SK-N-SH (cell line): ENCODE results near the gene ESD. TPM values are rescaled to one million over a fixed set of nuclear protein-coding genes. Genes with fewer than 3 reads are reported as not detected.
A peak's percentile ranks its signal among the peaks of the same experiment; 100 is the strongest.

Source experiments
- CTCF ChIA-PET: fragments of 300-600, 350-600 bp; formaldehyde crosslinking; extraction: SDS; loops from one replicate; lab custom pipeline; 2021; lab: Yijun Ruan, JAX
- POLR2A ChIA-PET: fragments of 350-600 bp; sonication (Branson Sonifier 250); formaldehyde crosslinking; extraction: SDS; loops from one replicate; lab custom pipeline; 2020; ENCODE audit warnings: antibody characterized with exemption, inconsistent platforms; lab: Yijun Ruan, JAX
- DNase-seq: peaks from one replicate; pipeline ENCODE4 v3.0.0; 2012
- H2AFZ ChIP-seq: fragments of 200-600 bp; sonication (generic); 2 replicates; pipeline ENCODE4 v1.8.1; 2016; ENCODE audit warnings: antibody characterized with exemption, mild to moderate bottlenecking, low read depth
- H3F3A ChIP-seq: fragments of 200-600 bp; sonication (generic); replicated peaks from 2 replicates; pipeline ENCODE3; 2016; ENCODE audit warnings: antibody characterized with exemption, mild to moderate bottlenecking; ENCODE audit not compliant: insufficient read depth
- H3K27ac ChIP-seq, 2 experiments: fragments of 200-500 bp in 1 of 2; fragments of 200-600 bp in 1 of 2; sonication (Bioruptor generic) in 1 of 2; sonication (generic), shearing (Covaris generic) in 1 of 2; 2 replicates each; pipeline versions ENCODE4 v1.5.1 to v1.6.1; 2014 to 2016; ENCODE audit warnings: low read depth in 2 of 2, inconsistent platforms in 1 of 2, low read length in 1 of 2, mild to moderate bottlenecking in 1 of 2, mixed read lengths in 1 of 2
- H3K27me3 ChIP-seq: fragments of 200-600 bp; sonication (generic), shearing (Covaris generic); 2 replicates; pipeline ENCODE4 v1.6.1; 2016; ENCODE audit warnings: mixed run types; ENCODE audit not compliant: insufficient read depth
- H3K36me3 ChIP-seq, 2 experiments: fragments of 200-500 bp in 1 of 2; fragments of 200-600 bp in 1 of 2; sonication (Bioruptor generic) in 1 of 2; sonication (generic) in 1 of 2; replicated peaks in 1 of 2; 2 replicates each; pipeline versions ENCODE3 to v1.5.1; 2014 to 2016; ENCODE audit warnings: low read length in 1 of 2, mild to moderate bottlenecking in 1 of 2; ENCODE audit not compliant: insufficient read depth in 2 of 2, control insufficient read depth in 1 of 2
- H3K4me1 ChIP-seq, 2 experiments: fragments of 200-500 bp in 1 of 2; fragments of 200-600 bp in 1 of 2; sonication (Bioruptor generic) in 1 of 2; sonication (generic), shearing (Covaris generic) in 1 of 2; 2 replicates each; pipeline versions ENCODE4 v1.5.1 to v1.6.1; 2014 to 2016; ENCODE audit warnings: low read depth in 1 of 2, low read length in 1 of 2, mixed run types in 1 of 2; ENCODE audit not compliant: insufficient read depth in 2 of 2, control insufficient read depth in 1 of 2
- H3K4me2 ChIP-seq: fragments of 200-600 bp; sonication (generic), shearing (Covaris generic); 2 replicates; pipeline ENCODE4 v1.6.1; 2017; ENCODE audit warnings: mixed run types
- H3K4me3 ChIP-seq, 2 experiments: fragments of 200-500 bp in 1 of 2; fragments of 200-600 bp in 1 of 2; sonication (Bioruptor generic) in 1 of 2; sonication (generic), shearing (Covaris generic) in 1 of 2; 2 replicates each; pipeline versions ENCODE4 v1.5.1 to v1.8.1; 2014 to 2016; ENCODE audit warnings: low read depth in 2 of 2, inconsistent platforms in 1 of 2, low read length in 1 of 2, mild to moderate bottlenecking in 1 of 2, mixed read lengths in 1 of 2, moderate library complexity in 1 of 2
- H3K79me2 ChIP-seq: fragments of 200-600 bp; sonication (generic); 2 replicates; pipeline ENCODE4 v1.8.1; 2017; ENCODE audit warnings: mild to moderate bottlenecking; ENCODE audit not compliant: insufficient read depth
- H3K9ac ChIP-seq: fragments of 200-600 bp; sonication (generic); 2 replicates; pipeline ENCODE4 v1.6.1; 2017; ENCODE audit warnings: mixed run types
- H3K9me2 ChIP-seq: fragments of 200-600 bp; sonication (generic); 2 replicates; pipeline ENCODE4 v1.6.1; 2017; ENCODE audit warnings: mixed run types
- H3K9me3 ChIP-seq: fragments of 200-600 bp; sonication (generic); 2 replicates; pipeline ENCODE4 v1.6.1; 2017; ENCODE audit warnings: mixed run types, mild to moderate bottlenecking, moderate library complexity
- H4K20me1 ChIP-seq: fragments of 200-600 bp; sonication (generic); 2 replicates; pipeline ENCODE4 v1.6.1; 2017; ENCODE audit warnings: mild to moderate bottlenecking, mixed run types; ENCODE audit not compliant: insufficient read depth
- ELF1 ChIP-seq: IDR thresholded peaks from 2 replicates; pipeline ENCODE4 v1.4.0; 2012
- EZH2phosphoT487 ChIP-seq: fragments of 200-600 bp; sonication (generic); IDR thresholded peaks from 2 replicates; pipeline ENCODE4 v1.6.1; 2017; ENCODE audit warnings: low read depth, mixed run types, mild to moderate bottlenecking, antibody characterized with exemption, moderate library complexity, borderline replicate concordance
- FOXJ3 ChIP-seq: sonication (generic); formaldehyde crosslinking; IDR thresholded peaks from 2 replicates; pipeline ENCODE4 v1.5.1; 2020; ENCODE audit warnings: mild to moderate bottlenecking, missing genetic modification reagents
- FOXM1 ChIP-seq: IDR thresholded peaks from 2 replicates; pipeline ENCODE4 v1.4.0; 2012; ENCODE audit warnings: low read depth, mild to moderate bottlenecking
- IRF3 ChIP-seq: fragments of 150-350 bp; IDR thresholded peaks from 2 replicates; pipeline ENCODE4 v1.6.1; 2016; ENCODE audit warnings: mild to moderate bottlenecking, low read depth, low read length
- MAX ChIP-seq: IDR thresholded peaks from 2 replicates; pipeline ENCODE4 v1.4.0; 2012; ENCODE audit warnings: low read depth
- MEF2A ChIP-seq: IDR thresholded peaks from 2 replicates; pipeline ENCODE4 v1.4.0; 2012; ENCODE audit warnings: low read depth, borderline replicate concordance
- RAD21 ChIP-seq: IDR thresholded peaks from 2 replicates; pipeline ENCODE4 v1.6.1; 2012; ENCODE audit warnings: mild to moderate bottlenecking, low read length
- RCOR1 ChIP-seq: fragments of 150-350 bp; IDR thresholded peaks from 2 replicates; pipeline ENCODE4 v1.6.1; 2017; ENCODE audit warnings: antibody characterized with exemption, low read length
- REST ChIP-seq: IDR thresholded peaks from 2 replicates; pipeline ENCODE4 v1.6.1; 2012; ENCODE audit warnings: mild to moderate bottlenecking, low read depth, low read length, moderate library complexity
- RXRA ChIP-seq: IDR thresholded peaks from 2 replicates; pipeline ENCODE4 v1.4.0; 2012; ENCODE audit warnings: low read depth, mild to moderate bottlenecking, borderline replicate concordance
- SMC3 ChIP-seq: IDR thresholded peaks from 2 replicates; pipeline ENCODE4 v1.6.1; 2012; ENCODE audit warnings: low read depth, low read length, improper control_type of control experiment
- TEAD4 ChIP-seq: IDR thresholded peaks from 2 replicates; pipeline ENCODE4 v1.4.0; 2012; ENCODE audit warnings: mild to moderate bottlenecking, borderline replicate concordance; ENCODE audit not compliant: insufficient read depth
- USF1 ChIP-seq: IDR thresholded peaks from 2 replicates; pipeline ENCODE4 v1.4.0; 2012; ENCODE audit warnings: low read depth, borderline replicate concordance
- USF2 ChIP-seq: fragments of 150-350 bp; IDR thresholded peaks from 2 replicates; pipeline ENCODE4 v1.6.1; 2017; ENCODE audit warnings: antibody characterized with exemption, low read length, low read depth, borderline replicate concordance
- YY1 ChIP-seq: IDR thresholded peaks from 2 replicates; pipeline ENCODE4 v1.4.0; 2012; ENCODE audit warnings: low read depth, mild to moderate bottlenecking
- ZBTB33 ChIP-seq: IDR thresholded peaks from 2 replicates; pipeline ENCODE4 v1.4.0; 2012; ENCODE audit warnings: low read depth, borderline replicate concordance
- WGBS: methylation state at CpG from one replicate; pipeline ENCODE4 v1.1.6; 2017; ENCODE audit warnings: low lambda C conversion rate; 5-methylcytosine and 5-hydroxymethylcytosine counted together
- polyA plus RNA-seq, 3 experiments: library from polyadenylated mRNA; depleted of rRNA; stranded (reverse); fragments of >200 nt; gene quantifications; 2 replicates each; pipeline ENCODE4 v1.2.3, GENCODE V29; 2012

The ESD gene
- polyA plus RNA-seq, 1 of the 3 experiments (the other 2 are of a cell fraction) = 80.9 TPM

GRCh38 chr13:46796515-46797474, at the start of gene ESD (continued):
- TF ChIP-seq ZBTB33 (peak; percentile 45; the same call in 1 of the 2 replicates), RAD21 (no peak), RCOR1 (no peak), USF1 (peak; percentile 69; the same call in 1 of the 2 replicates), TEAD4 (no peak), EZH2phosphoT487 (no peak), SMC3 (no peak), USF2 (peak; percentile 39), FOXJ3 (CRISPR knock-in tag) (no peak), ELF1 (no peak), MAX (peak; percentile 93)

- POLR2A ChIA-PET = no interaction called here
- no peaks in the 10 kb centered on the region for H3F3A ChIP-seq
- H3K4me3 ChIP-seq = no peak overlapping the region
- H3K9ac ChIP-seq = no peak overlapping the region
- no peaks in the 10 kb centered on the region for H4K20me1 ChIP-seq
- H3K9me2 ChIP-seq = no peaks in the 10 kb centered on the region
- no peak overlapping the region for H2AFZ ChIP-seq
- no peaks in the 10 kb centered on the region for H3K27me3 ChIP-seq
- no peaks in the 10 kb centered on the region; a peak in 2 of 4 replicates for H3K4me1 ChIP-seq
- H3K79me2 ChIP-seq = no peaks in the 10 kb centered on the region
- H3K27ac ChIP-seq = no peak overlapping the region
- 50% methylated on average over 2 of the region's 2 CpGs for WGBS
- no peaks in the 10 kb centered on the region for H3K36me3 ChIP-seq
- CTCF ChIA-PET = interaction anchor here (1.6 to 5.0 kb wide), 3 partner anchors 15 to 127 kb away, joined by 4 to 30 read pairs (median 4); no protein-coding TSS in a partner anchor
- H3K9me3 ChIP-seq = no peaks in the 10 kb centered on the region
- no peak for DNase-seq
- H3K4me2 ChIP-seq = no peak overlapping the region
- TF ChIP-seq REST (no peak), EZH2phosphoT487 (no peak), MEF2A (no peak), RXRA (no peak), USF2 (no peak), YY1 (no peak), USF1 (no peak), FOXM1 (no peak), IRF3 (no peak), RAD21 (no peak)
Measured at GRCh38 chr13:46846726-46847125, 49.8 kb upstream of the ESD start.
